Measurements from ENCODE around the gene RNF217.
"Not testable (repeated sequence)": the region's sequence is repeated elsewhere in the genome, so short reads cannot be mapped to it uniquely, and the experiment has no call there.

Gene RNF217

DNA sequence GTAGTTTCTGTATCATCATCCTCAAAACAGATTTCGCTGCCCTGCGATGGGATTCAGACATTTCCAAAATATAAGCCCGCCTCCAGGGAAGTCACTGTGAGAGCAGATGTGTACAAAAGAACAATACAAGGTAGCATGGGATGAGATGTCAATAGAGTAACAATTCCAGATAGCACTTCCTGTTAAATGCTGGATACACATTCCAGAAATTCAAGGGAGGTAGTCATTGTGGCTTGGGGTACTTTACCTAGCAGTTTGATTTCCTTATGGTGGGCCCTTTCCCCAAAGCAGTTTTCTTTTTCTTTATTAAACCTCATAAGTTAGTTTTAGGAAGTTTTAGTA lies 2.5 kb downstream of the RNF217 start:
- H3K27ac Mint-ChIP-seq: peak overlapping the region; percentile 91 to 98 (median 97)
- no peak for TF ChIP-seq CTCF (IDR thresholded peaks at IDR 0.05; ENCODE audit: unreplicated experiment in 3 of 3)
- no peaks in the 10 kb centered on the region for H3K27me3 Mint-ChIP-seq (ENCODE audit: low read depth)
- peaks cover 11% of the 10 kb centered on the region for H3K36me3 Mint-ChIP-seq (ENCODE audit: low read depth)
- no peaks in the 10 kb centered on the region for H3K9me3 Mint-ChIP-seq
- peak overlapping the region; percentile 86 to 96 (median 94) for H3K4me3 Mint-ChIP-seq
- peaks cover 48% of the 10 kb centered on the region for H3K4me1 Mint-ChIP-seq

GRCh38 chr6:124965424-124965850 lies 3.2 kb downstream of the RNF217 start:
- Mint-ChIP-seq H3K27ac (peak overlapping the region; percentile 1 to 98 (median 97)), H3K4me1 (peaks cover 48% of the 10 kb centered on the region)

GRCh38 chr6:124967444-124967843 lies 5.2 kb downstream of the RNF217 start:
- Mint-ChIP-seq H3K36me3 (ENCODE audit: low read depth) (peaks cover 21% of the 10 kb centered on the region), H3K27ac (peak overlapping the region in 1 of 3 experiments; percentile 97), H3K4me1 (peaks cover 46% of the 10 kb centered on the region), H3K9me3 (no peaks in the 10 kb centered on the region), H3K27me3 (ENCODE audit: low read depth) (no peaks in the 10 kb centered on the region), H3K4me3 (no peak overlapping the region)
- no peak for TF ChIP-seq CTCF (IDR thresholded peaks at IDR 0.05; ENCODE audit: unreplicated experiment in 3 of 3)

More at GRCh38 chr6:124965424-124965850, 3.2 kb downstream of the RNF217 start:
- not testable (repeated sequence) for H3K27me3 Mint-ChIP-seq (ENCODE audit: low read depth); H3K9me3 Mint-ChIP-seq
- peaks cover 11% of the 10 kb centered on the region for H3K36me3 Mint-ChIP-seq (ENCODE audit: low read depth)
- H3K4me3 Mint-ChIP-seq: peak overlapping the region; percentile 86 to 96 (median 94)

DNA sequence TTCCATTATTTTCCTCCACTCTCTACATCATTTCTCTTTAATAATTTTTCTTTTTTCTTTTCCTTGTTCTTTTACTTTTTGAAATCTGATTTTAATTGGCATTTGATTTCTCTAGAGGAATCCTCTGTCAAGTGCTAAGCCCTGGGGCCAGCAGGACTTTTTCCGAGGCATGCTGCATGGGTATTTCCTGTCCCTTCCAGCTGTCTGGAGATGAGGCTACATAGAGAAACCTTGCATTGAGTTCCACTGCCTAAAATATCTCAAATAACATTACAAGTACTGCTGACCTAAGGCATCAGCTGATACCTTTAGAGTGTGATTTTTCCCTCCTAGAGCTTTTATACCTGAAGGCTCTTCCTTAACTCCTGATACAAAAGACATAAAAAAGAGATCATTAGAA lies 6.2 kb downstream of the RNF217 start:
- Mint-ChIP-seq H3K27me3 (ENCODE audit: low read depth) (no peaks in the 10 kb centered on the region), H3K4me1 (peaks cover 47% of the 10 kb centered on the region), H3K27ac (peak overlapping the region; percentile 37 to 71 (median 39)), H3K36me3 (ENCODE audit: low read depth) (peaks cover 29% of the 10 kb centered on the region), H3K4me3 (peak overlapping the region in 2 of 3 experiments; percentile 11 to 69), H3K9me3 (no peaks in the 10 kb centered on the region)
- no peak for TF ChIP-seq CTCF (IDR thresholded peaks at IDR 0.05; ENCODE audit: unreplicated experiment in 3 of 3)

DNA sequence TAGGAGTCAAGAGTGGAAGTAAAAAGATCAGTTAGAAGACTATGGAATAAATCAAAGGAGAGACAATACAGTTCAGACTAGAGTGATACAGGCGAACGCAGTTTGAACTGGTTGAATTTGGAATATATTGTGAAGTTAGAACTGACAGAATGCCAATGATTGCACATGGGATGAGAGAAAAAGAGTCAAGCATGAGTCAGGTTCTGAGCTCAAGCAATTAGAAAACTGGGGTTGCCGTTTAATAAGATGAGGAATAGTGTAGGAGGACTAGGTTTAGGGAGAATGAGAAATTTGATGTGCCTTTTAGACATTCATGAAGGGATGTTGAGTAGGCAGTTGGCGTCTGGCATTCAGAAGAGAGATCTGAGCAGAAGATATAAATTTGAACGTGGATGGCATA lies 8.0 kb downstream of the RNF217 start:
- no peaks in the 10 kb centered on the region for H3K9me3 Mint-ChIP-seq
- H3K36me3 Mint-ChIP-seq (ENCODE audit: low read depth): peaks cover 29% of the 10 kb centered on the region
- no peak overlapping the region for H3K4me3 Mint-ChIP-seq
- no peak for TF ChIP-seq CTCF (IDR thresholded peaks at IDR 0.05; ENCODE audit: unreplicated experiment in 3 of 3)
- no peak overlapping the region for H3K27ac Mint-ChIP-seq
- peaks cover 37% of the 10 kb centered on the region for H3K4me1 Mint-ChIP-seq
- no peaks in the 10 kb centered on the region for H3K27me3 Mint-ChIP-seq (ENCODE audit: low read depth)

DNA sequence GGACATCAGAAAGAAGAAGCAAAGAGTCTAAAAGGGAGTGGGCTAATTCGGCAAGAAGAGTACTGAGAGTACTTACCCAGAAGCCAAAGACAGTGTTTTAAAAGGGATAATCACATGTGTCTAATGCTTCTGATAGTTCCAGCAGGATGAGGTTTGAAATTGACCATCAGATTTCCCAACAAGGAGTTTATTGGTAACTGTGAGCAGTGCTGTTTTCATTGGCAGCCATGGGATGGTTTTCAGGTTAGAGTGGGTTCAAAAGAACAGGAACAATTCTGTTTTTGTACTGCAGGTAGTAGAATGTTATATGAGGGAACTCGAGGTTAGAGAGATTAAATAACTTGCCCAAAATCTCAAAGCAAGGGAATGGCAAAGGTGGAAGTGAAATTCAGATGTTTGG lies 8.5 kb downstream of the RNF217 start:
- Mint-ChIP-seq H3K27ac (no peak overlapping the region), H3K4me3 (no peak overlapping the region), H3K27me3 (ENCODE audit: low read depth) (no peaks in the 10 kb centered on the region), H3K36me3 (ENCODE audit: low read depth) (peaks cover 26% of the 10 kb centered on the region), H3K9me3 (no peaks in the 10 kb centered on the region), H3K4me1 (peaks cover 33% of the 10 kb centered on the region)
- TF ChIP-seq CTCF (IDR thresholded peaks at IDR 0.05; ENCODE audit: unreplicated experiment in 3 of 3): no peak
